Ovary (tissue), 3 donors: ENCODE measurements around the gene TNFSF13.

Experiments used
- EP300 ChIP-seq: sonication (generic); formaldehyde crosslinking; IDR thresholded peaks from one replicate; pipeline ENCODE4 v1.6.1; 2017; ENCODE audit warnings: antibody characterized with exemption
- POLR2A ChIP-seq: fragments of 450-650 bp; IDR thresholded peaks from one replicate; pipeline ENCODE4 v1.6.1; 2017; ENCODE audit warnings: antibody characterized with exemption, mild to moderate bottlenecking, moderate library complexity
- TF ChIP-seq, protein P1 (sequence below), 3 donors: fragments of 450-650 bp in 2 of 3; fragments of 200-600 bp in 1 of 3; IDR thresholded peaks; one replicate each; pipeline versions ENCODE4 v1.5.1 to v1.8.0; 2016 to 2022; ENCODE audit warnings: antibody characterized with exemption in 3 of 3, mild to moderate bottlenecking in 1 of 3
- donor health status: DM: no; HTN: no; CAD: no.

DNA sequence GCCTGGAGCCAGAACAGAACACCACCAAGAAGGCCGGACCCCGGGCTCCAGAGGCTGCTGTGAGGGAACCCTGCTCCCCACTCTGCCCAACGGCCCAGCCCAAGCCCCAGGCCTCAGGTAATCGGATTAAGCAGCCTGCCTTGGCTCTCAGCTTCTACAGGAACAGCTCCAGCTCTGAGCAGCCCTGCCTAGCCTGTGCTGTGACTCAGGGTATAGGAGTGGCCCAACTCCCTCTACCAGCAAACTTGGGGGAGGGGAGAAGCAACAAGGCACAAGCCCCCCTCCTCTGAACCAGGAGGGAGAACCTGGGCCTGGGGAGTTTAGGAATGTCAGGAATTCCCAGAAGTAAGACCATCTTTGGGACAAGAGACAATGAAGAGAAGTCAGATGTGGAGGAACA, 32.2 kb downstream of the TNFSF13 start:
- TF ChIP-seq, protein P1, sequence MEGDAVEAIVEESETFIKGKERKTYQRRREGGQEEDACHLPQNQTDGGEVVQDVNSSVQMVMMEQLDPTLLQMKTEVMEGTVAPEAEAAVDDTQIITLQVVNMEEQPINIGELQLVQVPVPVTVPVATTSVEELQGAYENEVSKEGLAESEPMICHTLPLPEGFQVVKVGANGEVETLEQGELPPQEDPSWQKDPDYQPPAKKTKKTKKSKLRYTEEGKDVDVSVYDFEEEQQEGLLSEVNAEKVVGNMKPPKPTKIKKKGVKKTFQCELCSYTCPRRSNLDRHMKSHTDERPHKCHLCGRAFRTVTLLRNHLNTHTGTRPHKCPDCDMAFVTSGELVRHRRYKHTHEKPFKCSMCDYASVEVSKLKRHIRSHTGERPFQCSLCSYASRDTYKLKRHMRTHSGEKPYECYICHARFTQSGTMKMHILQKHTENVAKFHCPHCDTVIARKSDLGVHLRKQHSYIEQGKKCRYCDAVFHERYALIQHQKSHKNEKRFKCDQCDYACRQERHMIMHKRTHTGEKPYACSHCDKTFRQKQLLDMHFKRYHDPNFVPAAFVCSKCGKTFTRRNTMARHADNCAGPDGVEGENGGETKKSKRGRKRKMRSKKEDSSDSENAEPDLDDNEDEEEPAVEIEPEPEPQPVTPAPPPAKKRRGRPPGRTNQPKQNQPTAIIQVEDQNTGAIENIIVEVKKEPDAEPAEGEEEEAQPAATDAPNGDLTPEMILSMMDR (IDR thresholded peaks at IDR 0.05) = no peak
- TF ChIP-seq POLR2A (no peak), EP300 (no peak)
